Inflammatory macrophage (primary cell): ENCODE measurements around the gene MTA1.
A peak's percentile ranks its signal among the peaks of the same experiment; 100 is the strongest.

Experiments
- DNase-seq, 2 donors: peaks; one replicate each; pipeline ENCODE4 v3.0.0-alpha.2; 2020 to 2022

Gene MTA1

GRCh38 chr14:105488781-105489541 is 69.3 kb downstream of the MTA1 start:
- peak; percentile 11 to 56 for DNase-seq

GRCh38 chr14:105489542-105490266 is 70.1 kb downstream of the MTA1 start:
- peak; percentile 68 to 80 for DNase-seq

GRCh38 chr14:105490267-105490571 is 70.6 kb downstream of the MTA1 start:
- no peak for DNase-seq

GRCh38 chr14:105490572-105491365 is 71.1 kb downstream of the MTA1 start, which contains the start of gene TEDC1:
TEDC1 (plus strand) TSS chr14:105491246; CDS start chr14:105491376, 130 bp downstream.
- DNase-seq, result peak; percentile 100

- DNase-seq, result peak; percentile 77 to 88
These were observed 71.8 kb downstream of the MTA1 start for GRCh38 chr14:105491366-105491973.

- DNase-seq, result no peak
These were observed 72.7 kb downstream of the MTA1 start for GRCh38 chr14:105492031-105492970.

GRCh38 chr14:105492971-105493871 is 73.6 kb downstream of the MTA1 start:
- no peak for DNase-seq

GRCh38 chr14:105493921-105494605 is 74.4 kb downstream of the MTA1 start:
- no peak for DNase-seq

GRCh38 chr14:105494606-105494929 is 74.9 kb downstream of the MTA1 start:
- DNase-seq, result no peak

- DNase-seq, result no peak
These were observed 75.7 kb downstream of the MTA1 start for GRCh38 chr14:105495101-105495989.

- no peak for DNase-seq
These were observed 76.6 kb downstream of the MTA1 start for GRCh38 chr14:105495990-105496830.

- no peak for DNase-seq
These were observed 77.4 kb downstream of the MTA1 start for GRCh38 chr14:105496831-105497591.

- no peak for DNase-seq
These were observed 78.2 kb downstream of the MTA1 start for GRCh38 chr14:105497671-105498429.

GRCh38 chr14:105498430-105499255 is 79.0 kb downstream of the MTA1 start:
- DNase-seq, result no peak

GRCh38 chr14:105499256-105500035 is 79.8 kb downstream of the MTA1 start:
- no peak for DNase-seq
